GM21825 (cell line): ENCODE data around the gene NRXN3.

Source experiments
- ATAC-seq: cut with Tn5 transposase; IDR thresholded peaks from one replicate; pipeline ENCODE4 v1.9.1; 2021; ENCODE audit warnings: mild to moderate bottlenecking, moderate library complexity; ENCODE audit not compliant: unreplicated experiment

NRXN3 gene

DNA sequence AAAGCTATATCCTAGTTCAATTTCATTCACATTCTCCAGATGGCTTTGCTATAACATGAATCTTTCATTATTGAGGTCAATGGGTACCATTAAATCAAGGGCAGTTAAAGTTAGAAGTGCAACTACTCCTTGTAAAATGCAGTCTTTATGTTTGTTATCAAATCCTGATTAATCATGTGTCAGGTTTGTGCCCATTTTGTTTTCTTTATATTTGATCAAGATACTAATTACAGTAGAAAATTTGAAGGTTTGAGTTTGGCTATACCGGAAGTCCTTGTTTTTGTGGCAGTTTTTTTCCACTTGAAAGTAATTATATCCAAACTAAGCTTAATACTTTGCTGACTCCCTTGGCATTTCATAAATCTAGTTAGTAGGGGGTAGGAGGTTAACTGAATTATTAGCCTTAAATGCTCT lies 1528.1 kb downstream of the NRXN3 start:
- no peak for ATAC-seq

DNA sequence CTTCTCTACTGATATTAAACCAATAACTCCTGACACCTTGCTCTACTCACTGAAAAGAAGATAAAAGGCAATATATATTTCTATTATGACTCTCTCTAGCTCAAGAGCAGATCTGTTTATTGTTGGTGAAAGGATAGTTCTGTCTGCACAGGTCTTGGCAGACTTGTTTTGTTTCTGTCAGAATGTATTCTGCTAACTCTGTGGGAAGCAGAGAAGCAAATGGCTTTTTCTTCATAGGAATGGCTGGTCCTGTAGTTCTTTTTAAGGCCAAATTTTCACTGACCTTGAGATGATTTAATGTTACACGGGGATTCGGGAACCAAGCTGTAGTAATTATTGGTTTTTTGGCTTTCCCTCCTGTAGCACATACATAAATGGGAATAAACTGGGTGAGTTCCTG lies 1529.0 kb downstream of the NRXN3 start:
- no peak for ATAC-seq

- no peak for ATAC-seq
Measured at GRCh38 chr14:79701371-79701770, 1531.2 kb downstream of the NRXN3 start.

DNA sequence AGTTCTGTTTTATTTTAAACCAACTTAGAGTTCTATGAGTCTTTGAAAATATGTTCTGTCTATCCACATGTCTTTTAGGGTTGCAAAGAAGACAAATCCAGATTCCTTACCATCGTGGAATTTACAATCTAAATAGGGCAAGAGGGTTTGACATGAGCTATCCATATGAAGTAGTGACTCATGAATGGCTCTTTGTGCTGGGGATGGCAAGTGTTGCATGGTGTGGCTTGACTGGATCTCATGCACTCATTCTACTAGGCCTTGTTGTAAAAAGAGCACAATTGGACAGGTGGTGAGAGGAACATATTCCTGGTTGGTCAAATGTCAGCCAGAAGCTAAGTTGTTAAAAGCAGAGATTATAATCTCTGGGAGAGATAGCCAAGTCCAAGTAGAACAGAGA lies 1532.0 kb downstream of the NRXN3 start:
- ATAC-seq = no peak

DNA sequence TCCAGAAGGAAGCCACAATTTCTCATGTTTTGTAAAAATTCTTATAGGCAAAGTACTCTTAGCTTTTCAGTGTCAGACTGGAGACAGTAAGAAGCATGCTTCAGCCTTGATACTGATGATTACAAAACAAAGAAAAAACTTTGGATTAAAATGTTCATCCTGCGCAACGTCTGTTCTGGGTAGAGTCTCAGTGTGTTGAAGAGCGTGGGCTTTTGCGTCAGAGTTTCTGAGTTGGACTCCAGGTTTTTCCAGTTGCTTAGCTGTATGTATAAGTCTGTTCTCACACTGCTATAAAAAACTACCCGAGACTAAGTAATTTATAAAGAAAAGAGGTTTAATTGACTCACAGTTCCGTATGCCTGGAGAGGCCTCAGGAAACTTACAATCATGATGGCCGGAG lies 1533.0 kb downstream of the NRXN3 start:
- no peak for ATAC-seq

DNA sequence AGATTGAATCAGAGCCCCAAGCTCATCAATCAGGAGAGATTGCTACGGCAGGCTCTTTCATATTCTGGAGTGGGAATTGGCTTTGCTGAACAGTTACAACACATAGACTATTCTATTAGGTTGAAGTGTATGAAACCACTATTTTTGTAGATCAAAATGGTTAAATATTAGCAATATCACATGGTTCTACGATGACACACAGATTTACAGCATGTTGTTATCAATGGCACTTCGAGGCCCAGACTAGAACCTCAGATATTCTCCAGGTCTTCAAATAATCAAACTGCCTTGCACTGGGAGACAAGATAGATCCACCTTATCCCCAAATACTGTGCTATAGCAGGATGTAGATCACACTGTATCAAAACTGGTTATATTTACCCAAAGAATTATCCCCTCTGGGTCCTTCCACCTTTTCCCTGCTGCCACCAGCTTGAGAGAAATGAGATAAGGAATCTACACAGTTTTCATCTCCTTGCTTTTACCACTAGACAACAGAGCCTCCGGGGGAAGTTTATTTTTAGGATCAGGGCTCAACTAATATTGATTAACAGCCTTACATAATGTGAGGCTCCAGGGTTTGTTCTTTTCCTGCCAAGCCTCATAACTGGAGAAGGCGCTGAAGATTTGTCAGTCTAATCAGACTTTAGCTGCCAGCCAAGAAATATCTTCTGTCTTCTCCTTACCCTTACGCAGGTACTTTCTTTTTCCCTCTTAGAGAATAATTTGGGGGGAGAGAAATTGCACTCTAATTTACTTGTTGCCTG lies 1534.1 kb downstream of the NRXN3 start:
- no peak for ATAC-seq

DNA sequence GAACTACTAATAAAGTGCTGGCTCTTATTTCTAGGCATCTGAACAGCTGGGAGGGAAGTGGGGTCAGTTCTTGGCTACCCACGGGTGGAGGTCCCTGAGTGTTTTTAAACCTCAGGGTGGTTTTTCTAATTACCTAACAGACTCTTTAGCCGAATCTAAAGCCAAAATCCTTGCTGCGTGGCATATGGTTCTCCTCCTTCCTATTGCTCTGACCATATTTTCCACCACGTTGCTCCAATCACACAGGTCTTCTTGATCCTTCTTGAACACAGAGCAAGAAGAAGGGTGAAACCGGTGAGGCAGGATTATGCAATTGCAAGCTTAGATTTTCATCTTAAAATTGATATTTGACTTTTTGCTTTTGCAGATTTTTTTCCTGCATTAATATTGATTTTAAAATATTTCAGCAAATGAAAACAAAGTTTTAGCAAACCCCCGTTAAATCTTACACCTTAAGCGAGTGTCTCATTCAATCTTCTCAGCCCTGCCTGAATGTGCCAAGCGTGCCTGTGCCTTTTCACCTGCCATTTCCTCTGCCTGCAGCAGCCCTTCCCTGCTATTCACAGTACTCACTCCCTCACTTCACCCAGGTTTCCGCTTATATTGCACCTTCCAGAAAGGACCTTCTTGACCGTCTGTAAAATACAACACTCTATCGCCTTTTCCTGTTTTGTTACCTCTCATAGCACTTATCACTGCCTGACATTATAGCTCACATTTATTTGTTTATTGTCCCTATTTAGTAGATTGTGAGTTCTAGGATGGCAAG lies 1535.1 kb downstream of the NRXN3 start:
- ATAC-seq = no peak

DNA sequence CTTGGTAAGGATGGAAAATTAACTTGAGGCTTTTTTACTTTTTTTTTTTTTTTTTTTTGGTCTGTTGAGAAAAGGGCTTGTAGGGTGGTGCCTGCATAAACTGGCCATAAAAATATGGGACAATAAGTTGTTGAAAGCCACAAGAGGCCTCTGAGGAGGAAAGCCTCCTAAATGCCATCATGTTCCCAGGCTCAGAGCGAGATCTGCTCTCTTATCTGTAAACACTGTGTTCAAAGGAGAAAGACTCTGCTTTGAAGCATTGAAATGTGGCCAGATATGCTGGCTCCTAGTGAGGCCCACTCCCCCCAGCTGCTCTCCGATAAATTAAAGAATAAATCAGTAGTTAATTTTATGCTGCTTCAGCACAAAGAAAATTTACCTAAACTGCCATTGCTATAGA lies 1536.2 kb downstream of the NRXN3 start:
- no peak for ATAC-seq

DNA sequence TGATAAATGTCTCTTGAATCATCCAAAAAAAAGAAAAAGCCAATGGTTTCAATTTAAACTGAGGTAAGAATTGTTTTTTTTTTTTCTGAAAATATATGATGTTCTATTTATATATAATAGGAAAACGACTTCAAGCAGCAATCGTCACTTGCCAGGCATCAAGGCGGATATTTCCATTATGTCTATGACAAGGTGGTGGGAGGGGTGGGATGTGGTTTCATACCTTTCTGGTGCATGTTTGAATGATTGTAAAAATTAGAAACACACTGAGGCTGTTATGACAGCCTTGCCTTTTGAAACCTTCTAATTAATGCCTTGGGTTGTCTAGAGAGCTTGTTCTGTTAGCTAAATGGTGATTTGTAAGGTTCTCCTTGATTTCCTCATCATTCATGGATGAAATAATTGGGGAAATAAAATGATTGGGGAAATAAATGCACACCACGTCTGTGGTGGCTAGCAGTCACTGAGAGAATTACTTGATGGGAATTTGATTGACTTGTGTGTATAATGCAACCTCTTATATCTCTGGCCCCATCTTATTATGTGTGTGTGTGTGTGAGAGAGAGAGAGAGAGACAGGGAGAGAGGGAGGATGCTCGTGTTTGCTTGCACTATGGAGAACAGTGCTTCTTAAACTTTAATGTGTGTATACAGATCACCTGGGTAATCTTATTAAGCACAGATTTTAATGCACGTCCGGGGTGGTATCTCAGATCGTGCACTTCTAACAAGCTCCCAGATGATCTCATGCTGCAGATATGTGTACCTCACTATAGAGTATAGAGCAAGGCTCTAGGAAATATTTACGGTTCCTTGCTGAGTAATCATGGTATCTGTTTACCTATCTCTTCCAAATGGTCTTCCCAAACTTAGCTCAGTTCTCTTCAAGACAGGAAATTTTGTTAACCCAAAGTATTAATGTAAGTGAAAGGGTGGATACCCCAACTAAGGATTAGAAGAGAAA lies 1538.5 kb downstream of the NRXN3 start:
- no peak for ATAC-seq

DNA sequence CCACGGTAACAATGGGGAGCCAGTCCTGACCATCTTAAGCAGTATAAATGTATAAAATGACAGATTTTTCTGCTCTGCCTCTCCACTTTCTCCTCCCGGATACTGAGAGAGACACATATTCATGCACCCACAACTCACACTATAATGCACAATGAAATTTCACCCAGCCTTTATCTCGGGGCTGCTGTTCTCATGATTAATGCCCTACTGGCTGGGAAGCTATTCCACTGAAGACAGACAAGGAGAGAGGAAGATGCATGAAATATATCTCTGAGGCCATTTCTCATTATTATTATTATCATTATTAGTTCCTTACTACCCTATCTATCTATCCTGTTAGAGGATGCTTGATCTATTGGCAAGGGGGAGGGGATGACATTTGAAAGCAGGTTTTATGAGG lies 1539.4 kb downstream of the NRXN3 start:
- ATAC-seq = no peak

DNA sequence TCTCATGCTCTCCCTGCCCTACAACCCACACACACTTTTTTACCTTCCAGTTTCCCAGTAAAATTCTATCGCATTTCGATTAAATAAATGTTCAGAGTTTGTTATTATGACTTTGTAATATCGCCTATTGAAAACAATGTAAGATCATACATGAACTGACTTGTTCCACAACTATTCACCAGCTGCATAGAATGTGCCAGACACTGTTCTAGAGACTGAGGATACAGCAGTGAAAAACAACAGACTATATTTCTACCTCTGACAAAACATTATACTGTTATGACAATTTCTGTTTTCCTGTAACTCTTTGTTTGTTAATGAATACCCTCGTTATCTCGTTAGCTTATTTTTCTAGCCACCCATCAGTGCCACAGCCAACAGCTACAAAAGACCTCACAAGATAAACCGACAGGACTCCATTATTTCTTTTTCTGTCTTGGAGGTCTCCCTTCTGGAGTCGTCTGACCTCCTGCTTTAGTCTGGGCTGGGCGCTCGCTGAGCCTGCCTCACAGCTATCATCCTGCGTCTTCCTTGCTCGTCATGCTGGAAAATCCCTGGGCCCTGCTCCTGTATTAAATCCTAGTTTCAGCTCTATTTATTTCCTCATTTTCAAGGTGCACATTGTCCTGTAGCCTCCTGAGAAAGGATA lies 1542.3 kb downstream of the NRXN3 start:
- ATAC-seq = no peak

- ATAC-seq = no peak
Measured at GRCh38 chr14:79721399-79722084, 1551.4 kb downstream of the NRXN3 start.

DNA sequence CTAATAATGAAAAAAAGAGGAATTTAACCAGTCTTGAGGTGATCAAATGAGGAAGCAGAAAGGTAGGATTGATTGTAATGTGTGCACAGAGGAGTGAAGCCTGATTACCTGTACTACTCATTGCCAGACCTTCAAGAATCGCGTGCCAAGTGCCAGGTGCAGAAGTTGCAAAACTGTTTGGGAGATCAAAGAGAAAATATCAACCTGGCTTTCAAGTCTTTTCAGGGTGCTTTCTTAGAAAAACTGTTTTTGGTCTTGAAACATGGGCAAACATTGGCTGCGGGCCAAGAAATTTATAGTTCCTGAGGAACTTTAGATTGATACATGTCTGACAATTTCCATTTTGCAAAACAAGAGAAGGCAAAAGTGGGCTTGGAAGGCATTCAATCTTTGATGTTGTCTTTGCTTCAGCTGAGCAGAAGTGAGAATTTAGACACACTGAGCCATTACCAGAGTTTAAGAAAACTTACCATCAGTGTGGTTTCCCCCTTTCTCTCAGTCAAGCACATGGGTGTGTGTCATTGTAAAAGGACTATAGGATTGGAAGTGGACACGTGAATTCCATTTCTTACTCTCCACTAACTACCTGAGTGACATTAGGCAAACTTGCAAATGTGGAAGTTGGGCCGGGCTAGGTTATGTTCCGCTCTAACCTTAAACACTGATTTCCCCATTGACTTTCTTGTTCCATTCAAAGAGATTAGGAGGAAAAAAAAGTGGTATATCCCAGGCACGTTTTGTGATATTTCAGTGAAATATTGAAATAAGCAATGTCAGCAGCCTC lies 1555.0 kb downstream of the NRXN3 start:
- ATAC-seq = no peak

GRCh38 chr14:79727900-79728299 lies 1557.7 kb downstream of the NRXN3 start:
- no peak for ATAC-seq

- no peak for ATAC-seq
Measured at GRCh38 chr14:79728331-79728730, 1558.2 kb downstream of the NRXN3 start.

DNA sequence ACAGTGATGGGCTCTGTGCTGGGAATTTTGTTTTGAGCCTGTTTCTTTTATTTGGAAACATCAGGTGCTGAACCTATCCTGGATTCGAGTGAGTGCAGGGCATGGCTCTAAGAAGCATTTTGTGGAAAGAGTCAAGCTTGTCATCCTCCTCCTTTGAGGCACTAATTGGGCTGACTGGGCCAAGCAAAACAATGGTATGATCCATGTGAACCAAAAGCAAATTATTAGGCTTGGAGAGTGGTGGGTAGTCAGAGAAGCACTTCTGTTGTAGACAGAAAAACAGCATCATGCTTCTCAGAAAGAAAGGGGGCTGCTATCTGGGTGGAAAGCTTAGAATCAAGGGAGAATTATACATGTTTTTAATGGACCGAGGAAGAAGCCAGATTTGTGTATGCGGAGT lies 1559.6 kb downstream of the NRXN3 start:
- no peak for ATAC-seq

GRCh38 chr14:79730196-79730595 lies 1560.0 kb downstream of the NRXN3 start:
- ATAC-seq = no peak

- no peak for ATAC-seq
Measured at GRCh38 chr14:79730953-79731352, 1560.8 kb downstream of the NRXN3 start.

DNA sequence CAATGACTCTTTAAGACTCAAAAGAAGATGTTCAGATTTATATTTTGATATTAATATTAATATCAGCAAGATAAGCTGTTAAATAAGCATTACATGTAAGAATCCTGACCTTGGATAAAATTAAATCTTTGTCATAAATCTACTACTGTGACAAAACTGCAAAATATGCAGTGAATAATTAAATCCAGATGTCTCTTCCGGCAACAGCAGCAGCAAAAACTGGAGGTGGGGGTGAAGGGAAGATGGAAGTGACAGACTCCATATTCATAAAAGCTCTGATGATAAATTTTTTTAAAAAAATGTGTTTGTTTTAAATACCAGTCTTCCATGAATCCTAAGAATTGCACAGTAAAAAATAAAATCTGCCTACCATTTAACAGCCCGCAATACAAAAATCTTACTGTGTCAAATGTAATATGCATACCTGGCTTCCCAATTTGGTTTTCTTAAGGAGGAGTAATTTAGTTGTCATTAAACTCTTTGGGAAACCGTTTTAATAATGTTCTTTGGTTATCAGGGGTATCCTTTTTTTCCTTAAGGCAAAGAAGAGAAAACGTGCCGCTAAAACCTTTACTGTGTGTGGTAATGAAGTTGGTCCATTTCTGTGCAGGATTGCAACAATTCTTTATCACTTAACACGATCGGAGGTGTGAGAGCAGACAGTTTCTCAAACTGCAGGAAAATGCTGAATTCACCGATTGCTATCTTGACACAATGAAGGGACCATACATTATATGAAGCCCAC lies 1562.9 kb downstream of the NRXN3 start:
- no peak for ATAC-seq
